ENCODE measurements around the gene DMD. TPM values are rescaled to one million over a fixed set of nuclear protein-coding genes. Genes with fewer than 3 reads are reported as not detected.

DMD gene
- total RNA-seq, 1 donor from 2014 or later, result 61.6 TPM

- no peak for DNase-seq (ENCODE audit: low spot score)
These were observed 170.2 kb downstream of the DMD start for GRCh38 chrX:33041141-33041540.

- no peak for DNase-seq (ENCODE audit: low spot score)
These were observed 178.6 kb downstream of the DMD start for GRCh38 chrX:33032700-33033099.

GRCh38 chrX:33014949-33015348 is 196.4 kb downstream of the DMD start:
- DNase-seq (ENCODE audit: low spot score), result no peak

GRCh38 chrX:33014086-33014485 is 197.3 kb downstream of the DMD start:
- DNase-seq (ENCODE audit: low spot score), result no peak

GRCh38 chrX:33001107-33001506 is 210.2 kb downstream of the DMD start:
- DNase-seq (ENCODE audit: low spot score), result no peak

- no peak for DNase-seq (ENCODE audit: low spot score)
These were observed 212.6 kb downstream of the DMD start for GRCh38 chrX:32998776-32999175.

GRCh38 chrX:32995427-32995826 is 215.9 kb downstream of the DMD start:
- no peak for DNase-seq (ENCODE audit: low spot score)

GRCh38 chrX:32987142-32987541 is 224.2 kb downstream of the DMD start:
- no peak for DNase-seq (ENCODE audit: low spot score)

GRCh38 chrX:32985544-32985943 is 225.8 kb downstream of the DMD start:
- no peak for DNase-seq (ENCODE audit: low spot score)

GRCh38 chrX:32966821-32967355 is 244.5 kb downstream of the DMD start:
- DNase-seq (ENCODE audit: low spot score), result no peak

- DNase-seq (ENCODE audit: low spot score), result no peak
These were observed 257.2 kb downstream of the DMD start for GRCh38 chrX:32954125-32954524.

GRCh38 chrX:32948130-32948529 is 263.2 kb downstream of the DMD start:
- no peak for DNase-seq (ENCODE audit: low spot score)

- no peak for DNase-seq (ENCODE audit: low spot score)
These were observed 274.3 kb downstream of the DMD start for GRCh38 chrX:32937043-32937442.

- DNase-seq (ENCODE audit: low spot score), result no peak
These were observed 277.8 kb downstream of the DMD start for GRCh38 chrX:32933548-32933947.

GRCh38 chrX:32929040-32929439 is 282.3 kb downstream of the DMD start:
- DNase-seq (ENCODE audit: low spot score), result no peak

- DNase-seq (ENCODE audit: low spot score), result no peak
These were observed 315.3 kb downstream of the DMD start for GRCh38 chrX:32896088-32896487.

- DNase-seq (ENCODE audit: low spot score), result no peak
These were observed 316.7 kb downstream of the DMD start for GRCh38 chrX:32894679-32895078.

- DNase-seq (ENCODE audit: low spot score), result no peak
These were observed 317.6 kb downstream of the DMD start for GRCh38 chrX:32893751-32894150.

GRCh38 chrX:32877592-32877991 is 333.8 kb downstream of the DMD start:
- DNase-seq (ENCODE audit: low spot score), result peak; percentile 74

GRCh38 chrX:32874839-32875238 is 336.5 kb downstream of the DMD start:
- no peak for DNase-seq (ENCODE audit: low spot score)

GRCh38 chrX:32873786-32874185 is 337.6 kb downstream of the DMD start:
- no peak for DNase-seq (ENCODE audit: low spot score)

- DNase-seq (ENCODE audit: low spot score), result no peak
These were observed 339.7 kb downstream of the DMD start for GRCh38 chrX:32871636-32872035.

GRCh38 chrX:32868524-32868895 is 342.8 kb downstream of the DMD start:
- DNase-seq (ENCODE audit: low spot score), result no peak

GRCh38 chrX:32867781-32868523 is 343.4 kb downstream of the DMD start:
- no peak for DNase-seq (ENCODE audit: low spot score)

Measured in ureter (tissue), 1 donor.